DOHH2 (cell line): ENCODE results near the gene PIGC.

Experiments
- H3F3A ChIP-seq: fragments of 200-600 bp; sonication (generic), shearing (Covaris generic); 2 replicates; pipeline ENCODE4 v1.6.0; 2016; ENCODE audit warnings: antibody characterized with exemption, mild to moderate bottlenecking; ENCODE audit not compliant: control insufficient read depth, insufficient read depth
- H3K27ac ChIP-seq: fragments of 200-600 bp; sonication (generic); 2 replicates; pipeline ENCODE4 v1.5.1; 2014; ENCODE audit warnings: low read depth, mild to moderate bottlenecking, low read length, moderate library complexity
- H3K27me3 ChIP-seq: fragments of 200-600 bp; sonication (generic); 2 replicates; pipeline ENCODE4 v1.6.1; 2014; ENCODE audit warnings: mild to moderate bottlenecking, low read length, mixed read lengths; ENCODE audit not compliant: control insufficient read depth
- H3K36me3 ChIP-seq: fragments of 200-600 bp; sonication (generic); 2 replicates; pipeline ENCODE4 v1.6.1; 2014; ENCODE audit warnings: mild to moderate bottlenecking, low read length, moderate library complexity, mixed read lengths; ENCODE audit not compliant: control insufficient read depth
- H3K4me1 ChIP-seq: fragments of 200-600 bp; sonication (generic); 2 replicates; pipeline ENCODE4 v1.6.1; 2014; ENCODE audit warnings: mild to moderate bottlenecking, low read length, mixed read lengths; ENCODE audit not compliant: control insufficient read depth
- H3K4me2 ChIP-seq: fragments of 200-600 bp; sonication (generic); 2 replicates; pipeline ENCODE4 v1.6.0; 2014; ENCODE audit warnings: mild to moderate bottlenecking, low read length, moderate library complexity
- H3K4me3 ChIP-seq: fragments of 200-600 bp; sonication (generic); 2 replicates; pipeline ENCODE4 v1.5.1; 2014; ENCODE audit warnings: mild to moderate bottlenecking, low read length, mixed read lengths
- H3K79me2 ChIP-seq: fragments of 200-600 bp; sonication (generic); 2 replicates; pipeline ENCODE4 v1.6.1; 2014; ENCODE audit warnings: mild to moderate bottlenecking, low read length, mixed read lengths; ENCODE audit not compliant: control insufficient read depth
- H3K9me2 ChIP-seq: fragments of 200-600 bp; sonication (generic); replicated peaks from 2 replicates; pipeline ENCODE4 v1.6.1; 2014; ENCODE audit warnings: mild to moderate bottlenecking, low read length, mixed read lengths; ENCODE audit not compliant: control insufficient read depth
- H3K9me3 ChIP-seq: fragments of 200-600 bp; sonication (generic); 2 replicates; pipeline ENCODE4 v1.6.1; 2014; ENCODE audit warnings: antibody characterized with exemption, low read length, mixed read lengths; ENCODE audit not compliant: control insufficient read depth, insufficient read depth
- H4K20me1 ChIP-seq: fragments of 200-600 bp; sonication (generic); 2 replicates; pipeline ENCODE4 v1.6.0; 2014; ENCODE audit warnings: low read depth, mild to moderate bottlenecking, antibody characterized with exemption, low read length, moderate library complexity; ENCODE audit not compliant: control insufficient read depth, insufficient read depth
- EZH2phosphoT487 ChIP-seq: fragments of 200-600 bp; sonication (generic); IDR thresholded peaks from 2 replicates; pipeline ENCODE4 v1.6.1; 2017; ENCODE audit warnings: borderline replicate concordance, mild to moderate bottlenecking, antibody characterized with exemption, low read length, moderate library complexity, mixed read lengths
- TF ChIP-seq, protein P1 (sequence below): fragments of 200-600 bp; sonication (generic); IDR thresholded peaks from one replicate; pipeline ENCODE4 v1.5.1; 2014; ENCODE audit warnings: antibody characterized with exemption, mild to moderate bottlenecking, low read depth, low read length; ENCODE audit not compliant: poor library complexity, severe bottlenecking

PIGC gene

DNA sequence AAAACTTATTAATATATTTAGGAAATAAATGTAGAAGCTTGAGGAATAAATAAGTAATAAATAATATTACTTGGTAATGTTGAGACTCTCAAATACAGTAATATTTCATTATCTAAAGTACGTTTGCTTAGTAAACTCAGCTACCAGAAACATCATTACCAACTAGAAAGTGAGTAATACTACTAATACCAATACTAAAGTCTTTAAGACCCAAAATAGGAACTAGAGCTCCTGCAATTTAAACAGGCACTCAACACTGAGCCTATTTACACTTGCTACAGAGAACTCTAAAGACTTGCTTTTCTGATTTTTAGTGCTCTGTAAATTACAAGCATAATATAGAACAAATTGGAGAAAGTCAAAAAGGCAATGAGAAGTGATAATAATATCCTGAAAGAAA, 36.9 kb downstream of the PIGC start:
- H3K79me2 ChIP-seq: no peaks in the 10 kb centered on the region
- no peak overlapping the region for H3K4me2 ChIP-seq
- H3K4me1 ChIP-seq: no peaks in the 10 kb centered on the region
- H3K27me3 ChIP-seq: no peaks in the 10 kb centered on the region
- no peaks in the 10 kb centered on the region for H3F3A ChIP-seq
- no peak overlapping the region for H3K4me3 ChIP-seq
- no peaks in the 10 kb centered on the region for H3K9me2 ChIP-seq
- H4K20me1 ChIP-seq: no peaks in the 10 kb centered on the region
- H3K36me3 ChIP-seq: no peaks in the 10 kb centered on the region
- no peak overlapping the region for H3K27ac ChIP-seq
- no peaks in the 10 kb centered on the region for H3K9me3 ChIP-seq
- TF ChIP-seq, protein P1, sequence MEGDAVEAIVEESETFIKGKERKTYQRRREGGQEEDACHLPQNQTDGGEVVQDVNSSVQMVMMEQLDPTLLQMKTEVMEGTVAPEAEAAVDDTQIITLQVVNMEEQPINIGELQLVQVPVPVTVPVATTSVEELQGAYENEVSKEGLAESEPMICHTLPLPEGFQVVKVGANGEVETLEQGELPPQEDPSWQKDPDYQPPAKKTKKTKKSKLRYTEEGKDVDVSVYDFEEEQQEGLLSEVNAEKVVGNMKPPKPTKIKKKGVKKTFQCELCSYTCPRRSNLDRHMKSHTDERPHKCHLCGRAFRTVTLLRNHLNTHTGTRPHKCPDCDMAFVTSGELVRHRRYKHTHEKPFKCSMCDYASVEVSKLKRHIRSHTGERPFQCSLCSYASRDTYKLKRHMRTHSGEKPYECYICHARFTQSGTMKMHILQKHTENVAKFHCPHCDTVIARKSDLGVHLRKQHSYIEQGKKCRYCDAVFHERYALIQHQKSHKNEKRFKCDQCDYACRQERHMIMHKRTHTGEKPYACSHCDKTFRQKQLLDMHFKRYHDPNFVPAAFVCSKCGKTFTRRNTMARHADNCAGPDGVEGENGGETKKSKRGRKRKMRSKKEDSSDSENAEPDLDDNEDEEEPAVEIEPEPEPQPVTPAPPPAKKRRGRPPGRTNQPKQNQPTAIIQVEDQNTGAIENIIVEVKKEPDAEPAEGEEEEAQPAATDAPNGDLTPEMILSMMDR: no peak
- no peak for TF ChIP-seq EZH2phosphoT487

GRCh38 chr1:172405912-172406311, 38.0 kb downstream of the PIGC start:
- no peak overlapping the region for H3K4me2 ChIP-seq
- no peaks in the 10 kb centered on the region for H3K9me2 ChIP-seq
- H4K20me1 ChIP-seq: no peaks in the 10 kb centered on the region
- H3K27me3 ChIP-seq: 0 out of 2 replicates have a peak, but pooled peaks cover under 1% of the 10 kb centered on the region
- TF ChIP-seq EZH2phosphoT487: no peak
- TF ChIP-seq, protein P1: no peak
- H3F3A ChIP-seq: no peaks in the 10 kb centered on the region
- no peak overlapping the region for H3K27ac ChIP-seq
- no peak overlapping the region for H3K4me3 ChIP-seq
- H3K79me2 ChIP-seq: no peaks in the 10 kb centered on the region
- no peaks in the 10 kb centered on the region for H3K4me1 ChIP-seq
- no peaks in the 10 kb centered on the region for H3K9me3 ChIP-seq
- no peaks in the 10 kb centered on the region for H3K36me3 ChIP-seq

DNA sequence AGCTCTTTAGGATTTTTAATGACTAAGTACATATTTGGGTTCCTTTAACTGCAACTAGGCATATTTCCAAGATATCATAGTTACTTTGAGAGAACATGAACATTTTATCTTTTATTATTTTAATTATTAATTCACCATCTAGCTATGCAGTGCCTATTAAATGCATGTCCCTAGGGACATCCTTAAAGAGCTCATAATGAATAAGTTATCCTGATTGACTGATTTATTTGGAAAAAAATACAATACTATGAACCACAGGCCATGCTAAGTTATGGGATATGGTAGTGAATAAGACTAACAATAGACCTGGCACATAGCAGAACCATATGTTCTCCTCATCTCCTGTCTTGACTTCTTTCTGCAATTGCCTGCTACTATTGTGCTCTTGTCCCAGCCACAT, 39.7 kb downstream of the PIGC start:
- Histone ChIP-seq H3K4me2 (no peak overlapping the region), H3K9me2 (no peaks in the 10 kb centered on the region), H3K27me3 (peaks cover 5% of the 10 kb centered on the region; the same call in 1 of the 2 replicates), H3K4me3 (no peak overlapping the region), H4K20me1 (no peaks in the 10 kb centered on the region), H3K36me3 (no peaks in the 10 kb centered on the region), H3K9me3 (no peaks in the 10 kb centered on the region), H3F3A (no peaks in the 10 kb centered on the region), H3K4me1 (peaks cover 3% of the 10 kb centered on the region), H3K79me2 (no peaks in the 10 kb centered on the region), H3K27ac (no peak overlapping the region)
- TF ChIP-seq, protein P1: no peak
- TF ChIP-seq EZH2phosphoT487: no peak
